Mononuclear cell (primary cell): ENCODE data around the gene GLG1. TPM values are rescaled to one million over a fixed set of nuclear protein-coding genes. Genes with fewer than 3 reads are reported as not detected.

ENCODE experiments used
- H3K27me3 ChIP-seq: 2 replicates; pipeline ENCODE4 v1.6.0; 2011; ENCODE audit warnings: low read length, control low read depth; ENCODE audit not compliant: insufficient read depth
- H3K4me1 ChIP-seq: 2 replicates; pipeline ENCODE4 v1.5.1; 2011; ENCODE audit warnings: mild to moderate bottlenecking, low read length, control low read depth; ENCODE audit not compliant: insufficient read depth
- H3K4me3 ChIP-seq: 2 replicates; pipeline ENCODE4 v1.5.1; 2011; ENCODE audit warnings: mild to moderate bottlenecking, low read length, moderate library complexity
- H3K9me3 ChIP-seq: 2 replicates; pipeline ENCODE4 v1.5.1; 2011; ENCODE audit warnings: low read depth, mild to moderate bottlenecking, control low read depth, low read length
- total RNA-seq: library from RNA; depleted of rRNA; stranded (reverse); fragments of >200 nt; gene quantifications from one replicate; pipeline ENCODE4 v1.2.3, GENCODE V29; 2012

Gene GLG1
- total RNA-seq, 1 donor: 91.0 TPM

DNA sequence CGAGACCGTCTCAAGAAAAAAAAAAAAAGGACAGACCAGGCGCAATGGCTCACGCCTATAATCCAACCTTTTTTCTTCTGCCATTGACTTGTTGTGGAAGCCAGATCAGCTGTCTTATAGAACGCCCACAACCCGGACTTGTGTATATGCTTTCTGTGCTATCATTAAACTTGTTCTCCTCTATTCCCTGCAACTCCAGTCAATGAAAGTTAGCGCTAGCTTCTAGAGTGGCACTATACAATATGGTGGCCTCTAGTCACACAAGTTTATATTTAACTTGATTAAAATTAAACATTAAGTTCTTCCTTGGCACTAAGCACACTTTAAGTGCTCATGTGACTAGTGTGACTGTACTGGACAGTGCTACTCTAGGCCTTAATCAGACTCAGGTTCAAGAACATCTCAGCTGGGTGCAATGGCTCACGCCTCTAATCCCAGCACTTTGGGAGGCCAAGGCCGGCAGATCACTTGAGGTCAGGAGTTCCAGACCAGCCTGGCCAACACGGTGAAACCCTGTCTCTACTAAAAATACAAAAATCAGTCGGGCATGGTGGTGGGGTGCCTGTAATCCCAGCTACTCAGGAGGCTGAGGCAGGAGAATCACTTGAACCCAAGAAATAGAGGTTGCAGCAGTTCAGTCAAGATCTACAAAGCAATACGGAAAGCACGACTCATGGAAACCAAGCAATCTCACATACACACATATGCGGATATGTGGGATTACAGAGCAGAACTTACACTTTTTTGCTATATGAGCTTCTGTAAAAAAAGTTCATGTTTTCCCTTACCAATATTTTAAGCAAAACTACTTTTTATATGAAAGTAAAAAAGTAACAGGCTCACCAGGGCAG lies 18.8 kb upstream of the GLG1 start:
- H3K27me3 ChIP-seq: no peaks in the 10 kb centered on the region
- no peaks in the 10 kb centered on the region for H3K9me3 ChIP-seq
- H3K4me1 ChIP-seq: no peaks in the 10 kb centered on the region

DNA sequence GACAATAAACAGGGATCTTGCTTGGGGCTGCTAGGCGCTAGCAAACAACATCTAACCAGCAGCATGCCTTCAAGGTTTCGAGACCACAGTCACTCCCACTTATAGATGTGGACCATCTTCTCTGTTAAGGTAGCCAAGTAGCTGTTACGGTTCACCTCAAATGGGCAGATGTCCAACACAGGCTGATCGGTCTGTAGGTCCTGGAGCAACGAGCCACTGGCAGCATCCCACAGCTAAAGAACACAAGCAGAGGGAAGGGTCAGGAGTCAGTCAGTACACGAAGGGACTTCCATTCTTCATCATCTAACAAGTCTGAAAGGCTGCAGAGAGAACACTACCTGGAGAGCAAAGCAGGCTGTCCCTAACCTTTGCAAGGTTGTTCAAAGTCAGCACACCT lies 16.9 kb upstream of the GLG1 start:
- H3K4me1 ChIP-seq: no peaks in the 10 kb centered on the region
- H3K4me3 ChIP-seq: no peak overlapping the region

More for the DNA sequence above, 18.8 kb upstream of the GLG1 start:
- H3K4me3 ChIP-seq: no peak overlapping the region

GRCh38 chr16:74623214-74623838 lies 16.4 kb upstream of the GLG1 start:
- Histone ChIP-seq H3K9me3 (no peaks in the 10 kb centered on the region), H3K4me3 (no peak overlapping the region), H3K27me3 (no peaks in the 10 kb centered on the region), H3K4me1 (no peaks in the 10 kb centered on the region)

More for the DNA sequence above, 16.9 kb upstream of the GLG1 start:
- Histone ChIP-seq H3K27me3 (no peaks in the 10 kb centered on the region), H3K9me3 (no peaks in the 10 kb centered on the region)

- Histone ChIP-seq H3K27me3 (no peaks in the 10 kb centered on the region), H3K4me1 (no peaks in the 10 kb centered on the region), H3K9me3 (no peaks in the 10 kb centered on the region), H3K4me3 (no peak overlapping the region)
These were observed 15.1 kb upstream of the GLG1 start for GRCh38 chr16:74622005-74622404.

GRCh38 chr16:74617206-74617788 lies 10.4 kb upstream of the GLG1 start:
- Histone ChIP-seq H3K4me1 (no peaks in the 10 kb centered on the region), H3K9me3 (no peaks in the 10 kb centered on the region), H3K4me3 (no peak overlapping the region), H3K27me3 (no peaks in the 10 kb centered on the region)

GRCh38 chr16:74611721-74612120 lies 4.8 kb upstream of the GLG1 start:
- peaks cover 19% of the 10 kb centered on the region for H3K4me1 ChIP-seq
- H3K9me3 ChIP-seq: no peaks in the 10 kb centered on the region
- no peaks in the 10 kb centered on the region for H3K27me3 ChIP-seq
- H3K4me3 ChIP-seq: no peak overlapping the region

- Histone ChIP-seq H3K4me3 (no peak overlapping the region), H3K9me3 (no peaks in the 10 kb centered on the region), H3K27me3 (no peaks in the 10 kb centered on the region), H3K4me1 (peaks cover 41% of the 10 kb centered on the region)
These were observed 2.0 kb upstream of the GLG1 start for GRCh38 chr16:74608944-74609343.

DNA sequence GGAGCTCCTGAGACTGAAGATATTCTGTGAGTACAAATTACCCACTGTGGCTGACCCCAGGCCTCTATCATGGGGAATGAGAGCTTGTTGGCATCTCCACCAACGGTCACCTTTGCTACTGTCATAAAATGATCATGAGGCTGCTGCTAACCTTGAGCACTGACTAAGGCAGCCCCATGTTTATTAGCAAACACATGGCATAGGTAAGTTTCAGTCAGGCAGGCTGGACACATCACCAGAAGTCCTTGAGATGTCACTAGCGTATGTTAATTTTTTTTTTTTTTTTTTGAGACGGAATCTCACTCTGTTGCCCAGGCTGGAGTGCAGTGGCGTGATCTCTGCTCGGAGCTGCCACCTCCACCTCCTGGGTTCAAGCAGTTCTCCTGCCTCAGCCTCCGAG lies 1.5 kb upstream of the GLG1 start:
- Histone ChIP-seq H3K4me3 (no peak overlapping the region), H3K27me3 (no peaks in the 10 kb centered on the region), H3K9me3 (no peaks in the 10 kb centered on the region), H3K4me1 (peaks cover 47% of the 10 kb centered on the region)

DNA sequence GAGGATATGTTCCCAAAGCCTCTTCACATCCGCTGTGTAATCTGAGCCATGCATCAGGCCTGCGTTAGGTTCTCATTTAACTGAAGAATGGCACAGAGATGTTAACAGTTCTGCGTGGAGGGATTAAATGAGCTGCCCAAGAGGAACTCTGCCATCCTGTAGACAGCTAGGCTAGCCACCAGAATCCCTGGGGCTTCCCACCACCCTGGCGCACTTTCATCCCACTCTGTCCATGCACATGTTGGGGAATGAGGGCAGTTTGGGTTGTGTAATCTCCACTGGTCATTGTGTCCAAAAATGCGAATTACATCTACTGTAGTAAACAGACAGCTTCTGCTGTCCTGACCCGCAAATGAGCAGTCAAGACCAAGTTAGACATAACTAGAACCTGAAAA lies 1.0 kb upstream of the GLG1 start:
- peaks cover 50% of the 10 kb centered on the region for H3K4me1 ChIP-seq
- no peak overlapping the region for H3K4me3 ChIP-seq
- no peaks in the 10 kb centered on the region for H3K27me3 ChIP-seq

DNA sequence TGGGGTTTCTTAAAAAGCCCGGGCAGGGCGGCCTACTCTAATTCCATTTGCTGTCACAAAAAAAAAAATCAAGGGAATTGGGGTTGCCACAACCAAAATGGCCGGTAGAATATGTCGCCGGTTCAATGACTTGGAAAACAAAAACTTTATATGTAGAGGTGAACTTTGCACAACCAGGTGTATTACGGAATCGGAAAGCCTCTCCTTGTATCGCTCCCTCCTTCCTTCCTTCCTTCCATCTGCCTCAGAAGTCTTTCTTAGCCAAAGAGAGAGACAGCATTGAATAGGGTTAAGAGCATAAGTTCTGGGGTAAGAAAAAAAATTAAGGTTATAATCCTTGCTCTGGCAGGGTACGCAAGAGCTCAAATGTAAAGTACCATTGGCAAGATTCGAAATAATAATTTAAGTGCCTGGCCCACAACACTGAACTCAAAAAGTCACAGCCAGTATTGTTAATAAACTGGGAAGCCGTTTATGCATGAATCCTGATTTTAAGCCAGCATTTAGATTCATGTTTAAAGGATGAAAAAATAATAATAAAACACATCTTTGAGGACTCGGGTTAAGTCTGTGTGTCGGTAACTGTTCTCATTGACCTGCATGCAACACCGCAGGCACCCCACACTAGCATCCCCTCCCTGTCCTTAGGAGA lies 522 bp upstream of the GLG1 start:
- Histone ChIP-seq H3K9me3 (no peaks in the 10 kb centered on the region), H3K4me3 (peak overlapping the region; percentile 96), H3K27me3 (no peaks in the 10 kb centered on the region), H3K4me1 (peaks cover 56% of the 10 kb centered on the region)

More for the DNA sequence above, 1.0 kb upstream of the GLG1 start:
- H3K9me3 ChIP-seq: no peaks in the 10 kb centered on the region

GRCh38 chr16:74605746-74606520 lies 981 bp downstream of the GLG1 start:
- Histone ChIP-seq H3K27me3 (no peaks in the 10 kb centered on the region), H3K4me1 (peaks cover 66% of the 10 kb centered on the region), H3K4me3 (peak overlapping the region; percentile 96), H3K9me3 (no peaks in the 10 kb centered on the region)

GRCh38 chr16:74605332-74605731 lies 1.6 kb downstream of the GLG1 start:
- Histone ChIP-seq H3K4me3 (peak overlapping the region; percentile 96), H3K4me1 (peaks cover 72% of the 10 kb centered on the region), H3K9me3 (no peaks in the 10 kb centered on the region), H3K27me3 (no peaks in the 10 kb centered on the region)

- Histone ChIP-seq H3K4me1 (peaks cover 76% of the 10 kb centered on the region), H3K27me3 (no peaks in the 10 kb centered on the region), H3K4me3 (no peak overlapping the region), H3K9me3 (no peaks in the 10 kb centered on the region)
These were observed 3.1 kb downstream of the GLG1 start for GRCh38 chr16:74603848-74604247.

- Histone ChIP-seq H3K4me1 (peaks cover 59% of the 10 kb centered on the region), H3K27me3 (no peaks in the 10 kb centered on the region), H3K4me3 (no peak overlapping the region), H3K9me3 (no peaks in the 10 kb centered on the region)
These were observed 5.6 kb downstream of the GLG1 start for GRCh38 chr16:74601126-74601871.
